Tibial artery (tissue), 4 donors: ENCODE results near the gene NPPC.

Source experiments
- DNase-seq, 2 donors: peaks; one replicate each; pipeline ENCODE4 v3.0.0-alpha.2; 2019
- H3K27ac ChIP-seq, 2 donors: fragments of 200-600 bp; sonication (generic) in 1 of 2; 1 replicate in 1 of 2; 2 replicates in 1 of 2; pipeline ENCODE4 v1.5.1; 2018 to 2019; ENCODE audit warnings: mild to moderate bottlenecking in 1 of 2
- H3K27me3 ChIP-seq, 2 donors: fragments of 200-600 bp; sonication (generic) in 1 of 2; one replicate each; pipeline versions ENCODE4 v1.5.1 to v1.6.0; 2016 to 2019
- H3K36me3 ChIP-seq, 3 donors: fragments of 200-600 bp; sonication (generic) in 2 of 3; one replicate each; pipeline ENCODE4 v1.5.1; 2016 to 2019; ENCODE audit warnings: mild to moderate bottlenecking in 2 of 3
- H3K4me1 ChIP-seq, 4 donors: fragments of 200-600 bp; sonication (generic) in 2 of 4; 1 replicate in 3 of 4; 2 replicates in 1 of 4; pipeline ENCODE4 v1.5.1; 2016 to 2019
- H3K4me3 ChIP-seq, 2 donors: fragments of 200-600 bp; sonication (generic) in 1 of 2; 1 replicate in 1 of 2; 2 replicates in 1 of 2; pipeline ENCODE4 v1.5.1; 2018 to 2019; ENCODE audit warnings: mild to moderate bottlenecking in 2 of 2
- H3K9me3 ChIP-seq, 3 donors: fragments of 200-600 bp; sonication (generic) in 1 of 3; one replicate each; pipeline ENCODE4 v1.5.1; 2016 to 2019
- CTCF ChIP-seq, 2 experiments: fragments of 200-600 bp in 1 of 2; fragments of 450-650 bp in 1 of 2; IDR thresholded peaks; one replicate each; pipeline ENCODE4 v1.5.1; 2017 to 2019; ENCODE audit warnings: antibody characterized with exemption in 2 of 2, mild to moderate bottlenecking in 1 of 2, moderate library complexity in 1 of 2
- intact Hi-C: fragments of 100-400 bp; cut with DNase I; formaldehyde crosslinking; loops from one replicate; pipeline ENCODE4 v1.15.0; 2023; ENCODE audit warnings: low total_unique reads

NPPC gene

GRCh38 chr2:231940795-231941194, 14.6 kb upstream of the NPPC start:
- intact Hi-C loops = no loop called here
- Histone ChIP-seq H3K4me1 (no peaks in the 10 kb centered on the region), H3K4me3 (no peak overlapping the region), H3K36me3 (no peaks in the 10 kb centered on the region), H3K9me3 (no peaks in the 10 kb centered on the region), H3K27me3 (peaks cover 0 to 6% of the 10 kb centered on the region in 2 donors), H3K27ac (no peak overlapping the region)
- TF ChIP-seq CTCF (IDR thresholded peaks at IDR 0.05) = no peak
- DNase-seq = no peak

DNA sequence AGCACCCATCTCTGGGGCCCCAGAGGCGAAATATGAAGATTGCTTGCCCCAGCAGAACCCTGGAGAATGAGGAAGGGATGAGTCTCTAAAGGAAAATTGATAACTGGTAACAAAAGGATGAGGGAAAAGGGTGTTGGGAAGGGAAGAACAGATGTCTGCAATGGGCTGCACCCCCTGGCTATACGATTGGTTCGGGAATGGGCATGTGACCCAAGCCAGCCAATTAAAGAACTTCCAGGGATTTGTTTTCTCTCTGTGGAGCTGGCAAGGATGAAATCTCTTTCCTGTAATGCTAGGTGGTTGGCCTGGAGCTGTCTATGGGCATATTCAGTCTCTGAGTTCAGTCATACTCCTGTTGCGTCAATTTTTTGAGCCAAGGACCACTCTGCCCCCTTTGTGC, 12.8 kb upstream of the NPPC start:
- Histone ChIP-seq H3K27ac (no peak overlapping the region), H3K4me3 (no peak overlapping the region), H3K4me1 (no peaks in the 10 kb centered on the region), H3K27me3 (peaks cover 0 to 6% of the 10 kb centered on the region in 2 donors), H3K36me3 (no peaks in the 10 kb centered on the region), H3K9me3 (no peaks in the 10 kb centered on the region)
- no peak for DNase-seq
- TF ChIP-seq CTCF (IDR thresholded peaks at IDR 0.05) = no peak
- intact Hi-C loops = no loop called here

DNA sequence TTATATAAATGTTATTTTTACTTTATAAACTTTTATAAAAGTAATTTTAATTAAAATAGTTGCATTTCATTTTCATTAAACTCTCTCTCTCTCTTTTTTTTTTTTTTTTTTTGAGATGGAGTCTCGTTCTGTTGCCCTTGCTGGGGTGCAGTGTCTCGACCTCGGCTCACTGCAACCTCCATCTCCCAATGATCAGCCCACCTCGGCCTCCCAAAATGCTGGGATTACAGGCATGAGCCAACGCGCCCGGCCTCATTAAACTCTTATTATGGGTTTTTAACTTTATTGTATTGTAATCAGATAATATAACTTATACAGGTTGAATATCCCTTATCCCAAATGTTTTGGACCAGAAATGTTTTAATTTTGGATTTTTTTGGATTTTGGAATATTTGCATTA, 10.9 kb upstream of the NPPC start:
- Histone ChIP-seq H3K27ac (no peak overlapping the region), H3K4me1 (no peaks in the 10 kb centered on the region), H3K27me3 (no peaks in the 10 kb centered on the region), H3K36me3 (no peaks in the 10 kb centered on the region), H3K4me3 (no peak overlapping the region), H3K9me3 (no peaks in the 10 kb centered on the region)
- intact Hi-C loops = no loop called here
- no peak for TF ChIP-seq CTCF (IDR thresholded peaks at IDR 0.05)
- no peak for DNase-seq

DNA sequence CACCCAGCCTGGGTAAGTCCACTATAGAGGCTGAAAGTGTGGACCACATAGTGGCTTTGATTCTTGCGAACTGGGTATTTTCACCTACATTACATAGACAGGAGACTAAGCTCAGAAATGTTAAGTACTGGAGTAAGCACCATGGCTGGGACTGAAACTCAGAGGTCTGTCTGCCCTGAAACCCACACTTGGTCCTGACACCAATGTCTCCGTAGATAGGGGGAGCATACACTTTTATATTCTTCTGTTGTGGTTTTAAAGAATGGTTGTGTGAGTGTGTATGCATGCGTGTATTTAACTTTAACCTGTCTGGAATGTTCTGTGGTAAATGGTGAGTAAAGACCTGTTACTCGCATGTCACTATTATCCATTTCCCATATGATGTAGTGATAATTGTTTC, 10.3 kb upstream of the NPPC start:
- DNase-seq = no peak
- Histone ChIP-seq H3K4me3 (no peak overlapping the region), H3K27ac (no peak overlapping the region), H3K4me1 (no peaks in the 10 kb centered on the region), H3K27me3 (no peaks in the 10 kb centered on the region), H3K36me3 (no peaks in the 10 kb centered on the region), H3K9me3 (no peaks in the 10 kb centered on the region)
- no peak for TF ChIP-seq CTCF (IDR thresholded peaks at IDR 0.05)
- intact Hi-C loops = no loop called here

- H3K27me3 ChIP-seq = peaks cover 0 to 5% of the 10 kb centered on the region in 2 donors
- intact Hi-C loops = no loop called here
Observed at GRCh38 chr2:231935815-231936214, 9.6 kb upstream of the NPPC start.

More at GRCh38 chr2:231935815-231936214, 9.6 kb upstream of the NPPC start:
- Histone ChIP-seq H3K4me1 (no peaks in the 10 kb centered on the region), H3K9me3 (no peaks in the 10 kb centered on the region), H3K27ac (no peak overlapping the region), H3K36me3 (no peaks in the 10 kb centered on the region), H3K4me3 (no peak overlapping the region)
- DNase-seq = no peak
- TF ChIP-seq CTCF (IDR thresholded peaks at IDR 0.05) = no peak
